Caco-2 (cell line): ENCODE results near the gene UGCG. TPM values are rescaled to one million over a fixed set of nuclear protein-coding genes. Genes with fewer than 3 reads are reported as not detected.

Experiments
- BruUV-seq: library from RNA; stranded (reverse); fragments of 400-500 nt; replicated peaks from 2 replicates; lab custom pipeline; 2021; lab: Mats Ljungman, UMichigan
- CTCF ChIA-PET: fragments of 300-600 bp; sonication (Branson Sonifier 250); formaldehyde crosslinking; loops from one replicate; lab custom pipeline; 2022; ENCODE audit warnings: antibody characterized with exemption; lab: Charles Lee
- POLR2A ChIA-PET: fragments of 300-600 bp; sonication (Branson Sonifier 250); formaldehyde crosslinking; loops from one replicate; lab custom pipeline; 2022; ENCODE audit warnings: antibody characterized with exemption; lab: Charles Lee
- DNase-seq, 2 experiments: peaks; one replicate each; pipeline versions ENCODE4 v3.0.0 to v3.0.0-alpha.2; 2020 to 2022
- H3K27me3 ChIP-seq: replicated peaks from 2 replicates; pipeline ENCODE4 v1.6.0; 2011; ENCODE audit warnings: low read length; ENCODE audit not compliant: control insufficient read depth, insufficient read depth
- H3K36me3 ChIP-seq: 2 replicates; pipeline ENCODE4 v1.5.1; 2011; ENCODE audit warnings: low read length; ENCODE audit not compliant: control insufficient read depth, insufficient read depth
- H3K4me1 ChIP-seq: fragments of 250-450 bp; sonication (Bioruptor Pico); 2 replicates; pipeline ENCODE4 v1.5.1; 2020; ENCODE audit warnings: mild to moderate bottlenecking
- H3K4me3 ChIP-seq: 2 replicates; pipeline ENCODE4 v1.5.1; 2011; ENCODE audit warnings: low read depth, mild to moderate bottlenecking, control low read depth, low read length
- H3K9me3 ChIP-seq: fragments of 250-450 bp; sonication (Bioruptor Pico); 2 replicates; pipeline ENCODE4 v1.5.1; 2020; ENCODE audit warnings: mild to moderate bottlenecking, moderate library complexity
- H3K27ac Mint-ChIP-seq: one replicate; pipeline ENCODE4 v1.8.0; 2022; ENCODE audit warnings: mixed read lengths; ENCODE audit not compliant: unreplicated experiment
- H3K27me3 Mint-ChIP-seq: one replicate; pipeline ENCODE4 v1.8.0; 2022; ENCODE audit warnings: mixed read lengths; ENCODE audit not compliant: insufficient read depth, unreplicated experiment
- H3K36me3 Mint-ChIP-seq: one replicate; pipeline ENCODE4 v1.8.0; 2022; ENCODE audit warnings: mild to moderate bottlenecking, mixed read lengths; ENCODE audit not compliant: insufficient read depth, unreplicated experiment
- H3K4me1 Mint-ChIP-seq: one replicate; pipeline ENCODE4 v1.8.0; 2022; ENCODE audit warnings: low read depth, mixed read lengths; ENCODE audit not compliant: unreplicated experiment
- H3K4me3 Mint-ChIP-seq: one replicate; pipeline ENCODE4 v1.8.0; 2022; ENCODE audit warnings: mild to moderate bottlenecking, moderate library complexity, mixed read lengths; ENCODE audit not compliant: unreplicated experiment
- H3K9me3 Mint-ChIP-seq: one replicate; pipeline ENCODE4 v1.8.0; 2022; ENCODE audit warnings: mixed read lengths; ENCODE audit not compliant: unreplicated experiment
- CTCF ChIP-seq, 2 experiments: fragments of 200-600 bp in 1 of 2; IDR thresholded peaks; 1 replicate in 1 of 2; 2 replicates in 1 of 2; pipeline versions ENCODE4 v1.5.1 to v1.8.0; 2011 to 2022; ENCODE audit warnings: antibody characterized with exemption in 1 of 2, control low read depth in 1 of 2, inconsistent platforms in 1 of 2, low read depth in 1 of 2, low read length in 1 of 2, mild to moderate bottlenecking in 1 of 2, moderate library complexity in 1 of 2; ENCODE audit not compliant: insufficient read depth in 1 of 2, severe bottlenecking in 1 of 2, unreplicated experiment in 1 of 2
- intact Hi-C: fragments of 100-400 bp; cut with micrococcal nuclease; formaldehyde crosslinking; loops from one replicate; pipeline ENCODE4 v1.10.0; 2022; ENCODE audit not compliant: unreplicated experiment
- total RNA-seq: library from RNA; stranded (reverse); gene quantifications from 2 replicates; pipeline ENCODE4 v1.2.3, GENCODE V29; 2022

Gene UGCG
- total RNA-seq, 1 experiment from 2014 or later = 26.7 TPM

- intact Hi-C loops = no loop called here
- H3K9me3 ChIP-seq = no peaks in the 10 kb centered on the region
- no peaks in the 10 kb centered on the region for H3K4me1 ChIP-seq
- POLR2A ChIA-PET = no interaction called here
- no peak overlapping the region for H3K4me3 ChIP-seq
- H3K36me3 ChIP-seq = no peaks in the 10 kb centered on the region
- no peak for DNase-seq
- H3K36me3 Mint-ChIP-seq = peaks cover 34% of the 10 kb centered on the region
- H3K4me1 Mint-ChIP-seq = peaks cover 7% of the 10 kb centered on the region
- no peaks in the 10 kb centered on the region for H3K9me3 Mint-ChIP-seq
- no peak overlapping the region for H3K4me3 Mint-ChIP-seq
- BruUV-seq = no TSS peak
- TF ChIP-seq CTCF (IDR thresholded peaks at IDR 0.05; ENCODE audit: insufficient read depth in 1 of 2, low read depth in 1 of 2, low read length in 1 of 2, severe bottlenecking in 1 of 2, unreplicated experiment in 1 of 2) = no peak
- H3K27me3 Mint-ChIP-seq = no peaks in the 10 kb centered on the region
- CTCF ChIA-PET = no interaction called here
- no peak overlapping the region for H3K27ac Mint-ChIP-seq
- no peaks in the 10 kb centered on the region for H3K27me3 ChIP-seq
Observed at GRCh38 chr9:111937781-111938426, 41.3 kb downstream of the UGCG start.

DNA sequence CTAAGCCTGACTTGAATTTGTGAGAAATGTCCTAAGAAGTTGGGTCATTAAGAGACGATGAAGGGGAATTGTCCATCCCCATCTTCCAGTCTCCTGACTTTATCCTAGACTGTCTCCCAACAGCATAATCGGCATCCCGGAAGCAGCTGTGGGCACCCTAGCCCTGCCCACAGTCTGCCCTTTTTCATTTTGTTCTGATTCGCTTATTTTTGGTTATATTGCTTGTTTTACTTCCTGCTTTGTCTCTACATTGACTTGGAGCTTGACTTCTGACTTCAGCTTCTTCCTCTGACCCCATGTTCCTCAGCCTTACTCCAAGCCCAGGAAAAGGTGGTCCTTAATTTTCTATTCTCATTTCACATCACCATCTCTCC is 41.8 kb downstream of the UGCG start:
- ChIA-PET CTCF (no interaction called here), POLR2A (no interaction called here)
- no peak for DNase-seq
- H3K27me3 ChIP-seq = no peaks in the 10 kb centered on the region
- Mint-ChIP-seq H3K27ac (peak overlapping the region; percentile 4), H3K9me3 (no peaks in the 10 kb centered on the region), H3K36me3 (peaks cover 30% of the 10 kb centered on the region), H3K4me3 (no peak overlapping the region), H3K27me3 (no peaks in the 10 kb centered on the region), H3K4me1 (peaks cover 7% of the 10 kb centered on the region)
- BruUV-seq = no TSS peak
- H3K9me3 ChIP-seq = no peaks in the 10 kb centered on the region
- no peaks in the 10 kb centered on the region for H3K4me1 ChIP-seq
- no peak for TF ChIP-seq CTCF (IDR thresholded peaks at IDR 0.05; ENCODE audit: insufficient read depth in 1 of 2, low read depth in 1 of 2, low read length in 1 of 2, severe bottlenecking in 1 of 2, unreplicated experiment in 1 of 2)
- intact Hi-C loops = no loop called here
- H3K4me3 ChIP-seq = no peak overlapping the region
- no peaks in the 10 kb centered on the region for H3K36me3 ChIP-seq

DNA sequence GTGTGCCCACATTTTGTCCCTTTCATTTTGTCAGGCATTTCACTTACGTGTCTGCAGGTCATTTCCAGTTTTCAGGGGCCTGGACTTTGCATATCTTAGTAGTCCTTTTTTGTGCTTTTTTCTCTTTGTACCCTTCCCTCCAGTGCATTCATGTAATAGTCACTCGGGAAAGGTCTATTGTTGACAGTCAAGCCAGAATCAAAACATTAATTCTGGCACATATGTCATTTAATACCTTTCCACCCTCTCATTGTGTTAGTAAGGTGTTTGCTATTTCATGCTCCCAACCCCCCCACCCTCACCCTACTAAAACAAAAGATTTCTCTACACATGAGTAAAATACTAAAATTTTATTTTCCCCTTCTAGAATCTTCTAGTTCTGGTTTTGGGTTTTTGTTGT is 42.7 kb downstream of the UGCG start:
- no peak for DNase-seq

More for the DNA sequence above, 42.7 kb downstream of the UGCG start:
- intact Hi-C loops = no loop called here
- ChIA-PET CTCF (no interaction called here), POLR2A (no interaction called here)
- Histone ChIP-seq H3K4me1 (no peaks in the 10 kb centered on the region), H3K27me3 (no peaks in the 10 kb centered on the region), H3K9me3 (no peaks in the 10 kb centered on the region), H3K4me3 (no peak overlapping the region), H3K36me3 (no peaks in the 10 kb centered on the region)
- peaks cover 21% of the 10 kb centered on the region for H3K36me3 Mint-ChIP-seq
- no peak overlapping the region for H3K4me3 Mint-ChIP-seq
- H3K9me3 Mint-ChIP-seq = no peaks in the 10 kb centered on the region
- no peak overlapping the region for H3K27ac Mint-ChIP-seq
- H3K4me1 Mint-ChIP-seq = peaks cover 7% of the 10 kb centered on the region
- BruUV-seq = no TSS peak
- no peaks in the 10 kb centered on the region for H3K27me3 Mint-ChIP-seq
- TF ChIP-seq CTCF (IDR thresholded peaks at IDR 0.05; ENCODE audit: insufficient read depth in 1 of 2, low read depth in 1 of 2, low read length in 1 of 2, severe bottlenecking in 1 of 2, unreplicated experiment in 1 of 2) = no peak
